ENCODE data around the gene PPP2R3A.
A peak's percentile ranks its signal among the peaks of the same experiment; 100 is the strongest.
"Not testable (repeated sequence)": the region's sequence is repeated elsewhere in the genome, so short reads cannot be mapped to it uniquely, and the experiment has no call there.

The PPP2R3A gene

DNA sequence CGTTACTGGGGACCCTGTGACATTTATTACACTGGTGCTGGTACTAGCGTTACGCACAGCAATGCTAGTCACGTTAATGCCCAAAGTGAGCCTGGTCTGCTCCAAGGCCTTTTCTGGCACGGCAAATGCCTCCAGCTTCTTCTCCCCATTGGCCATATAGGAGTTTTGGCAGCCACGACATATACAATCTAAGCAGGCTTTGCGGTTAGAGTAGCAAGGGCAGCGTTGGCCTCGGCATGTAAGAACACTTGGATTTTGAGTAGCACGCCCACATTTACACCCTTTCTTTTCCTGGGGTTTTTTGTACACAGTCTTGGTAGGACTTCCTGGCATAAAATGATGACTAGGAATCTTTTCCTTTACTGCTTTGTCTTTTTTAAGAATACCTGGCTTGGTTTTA, 185.7 kb downstream of the PPP2R3A start:
- no peak for DNase-seq (ENCODE audit: low spot score)

DNA sequence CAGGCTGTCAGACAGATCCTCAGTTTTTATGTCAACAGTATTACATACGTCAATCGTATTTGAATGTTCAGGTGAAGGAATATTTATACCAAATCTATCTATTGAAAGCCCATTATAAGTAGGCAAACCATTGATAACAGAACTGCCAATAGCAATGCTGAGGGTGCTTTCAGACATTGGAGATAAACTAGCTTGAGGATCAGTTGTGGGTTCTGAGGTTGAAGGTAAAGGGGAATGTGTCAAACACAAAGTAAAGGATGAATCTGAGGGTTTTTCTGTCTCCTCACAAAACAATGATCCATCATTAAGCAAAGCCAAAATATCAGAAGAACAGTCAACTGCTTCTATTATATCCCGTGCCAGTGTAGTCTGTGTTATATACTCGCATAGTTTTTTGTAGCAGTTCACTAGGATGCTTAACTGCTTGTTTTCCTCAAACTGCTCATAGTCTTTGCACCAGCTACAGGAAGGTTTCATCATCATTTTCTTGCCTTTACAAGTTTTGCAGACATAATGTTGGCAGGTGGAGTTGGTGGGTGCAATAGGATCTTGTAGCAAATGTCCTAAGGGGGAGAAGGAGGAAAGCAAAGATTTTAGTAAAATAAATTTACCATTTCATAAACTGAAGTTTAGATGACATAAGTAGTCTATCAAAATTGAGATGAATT, 186.8 kb downstream of the PPP2R3A start:
- DNase-seq (ENCODE audit: low spot score), result no peak

DNA sequence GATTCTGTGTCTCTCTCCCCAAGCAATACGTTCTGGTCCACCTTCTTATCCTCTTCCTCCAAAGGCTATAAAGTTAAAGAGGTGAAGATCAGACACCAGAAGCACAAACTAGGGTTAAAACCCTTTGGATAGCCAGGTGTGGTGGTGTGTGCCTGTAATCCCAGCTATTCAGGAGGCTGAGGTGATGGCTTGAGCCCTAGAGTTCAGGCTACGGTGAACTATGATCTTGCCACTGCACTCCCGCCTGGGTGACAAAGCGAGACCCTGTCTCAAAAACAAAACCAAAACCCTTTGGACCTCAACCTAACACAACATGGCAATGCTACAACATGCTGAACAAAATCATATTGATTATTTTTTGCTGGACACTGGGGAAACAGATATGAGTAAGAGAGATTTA, 187.4 kb downstream of the PPP2R3A start:
- no peak for DNase-seq (ENCODE audit: low spot score)

GRCh38 chr3:136161516-136161915, 196.0 kb downstream of the PPP2R3A start:
- no peak for DNase-seq (ENCODE audit: low spot score)

DNA sequence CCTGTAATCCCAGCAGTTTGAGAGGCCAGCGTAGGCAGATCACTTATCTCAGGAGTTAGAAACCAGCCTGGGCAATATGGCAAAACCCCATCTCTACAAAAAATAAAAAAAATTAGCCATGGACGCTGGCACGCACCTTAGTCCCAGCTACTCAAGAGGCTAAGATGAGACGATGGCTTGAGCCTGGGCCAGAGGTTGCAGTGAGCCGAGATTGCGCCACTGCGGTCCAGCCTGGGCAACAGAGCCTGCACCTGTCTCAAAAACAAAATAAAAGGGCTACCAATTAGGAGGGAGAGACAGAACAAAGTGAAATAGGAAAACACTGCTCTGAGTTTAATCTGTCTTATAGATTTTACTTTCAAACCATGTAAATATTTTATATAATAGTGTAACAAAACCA, 196.8 kb downstream of the PPP2R3A start:
- no peak for DNase-seq (ENCODE audit: low spot score)

GRCh38 chr3:136163607-136164006, 198.1 kb downstream of the PPP2R3A start:
- not testable (repeated sequence) for DNase-seq (ENCODE audit: low spot score)

DNA sequence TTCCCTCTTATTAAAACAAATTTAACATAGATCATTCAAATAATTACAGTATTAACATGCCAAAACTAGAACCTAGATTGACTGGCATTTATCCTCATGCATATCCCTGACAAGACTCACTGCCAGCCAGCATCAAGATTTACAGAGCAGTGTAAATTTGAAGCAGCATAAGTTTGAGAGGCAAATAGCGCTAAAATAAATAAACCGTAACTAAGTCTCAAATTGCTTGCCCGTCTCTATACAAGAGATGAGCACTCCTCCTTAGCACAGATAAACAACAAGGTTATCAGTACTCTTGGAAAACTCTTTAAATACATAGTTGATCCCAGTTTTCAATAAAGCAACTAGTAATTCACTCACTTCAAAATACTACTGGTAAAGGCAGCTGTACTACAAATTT, 201.0 kb downstream of the PPP2R3A start:
- no peak for DNase-seq (ENCODE audit: low spot score)

GRCh38 chr3:136168236-136168635, 202.7 kb downstream of the PPP2R3A start:
- not testable (repeated sequence) for DNase-seq (ENCODE audit: low spot score)

- DNase-seq (ENCODE audit: low spot score), result no peak
Observed at GRCh38 chr3:136171097-136171542, 205.6 kb downstream of the PPP2R3A start.

DNA sequence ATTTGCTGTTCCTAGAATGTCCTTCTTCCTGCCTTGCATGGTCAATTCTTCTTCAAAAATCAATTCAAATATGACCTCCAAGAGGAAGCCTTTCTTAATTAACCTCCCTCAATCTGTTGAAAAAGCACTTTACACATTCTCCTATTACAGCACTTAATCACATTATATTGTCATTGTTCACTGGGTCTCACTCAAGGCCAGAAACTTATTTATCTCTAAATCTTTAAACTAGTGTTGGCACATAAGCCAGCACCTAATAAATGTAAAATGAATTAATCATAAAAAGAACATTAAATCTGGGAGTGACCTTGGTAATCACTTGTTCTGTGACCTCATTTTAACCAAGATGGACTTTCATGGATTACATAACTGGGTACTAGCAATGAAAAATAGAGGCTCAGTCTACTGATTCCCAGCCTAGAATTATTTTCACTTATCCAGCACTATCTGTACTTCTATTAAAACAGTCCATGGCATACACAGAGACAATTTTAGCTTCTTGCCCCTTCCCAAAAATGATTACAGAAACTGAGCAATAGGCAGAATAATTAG, 208.5 kb downstream of the PPP2R3A start:
- no peak for DNase-seq (ENCODE audit: low spot score)

- DNase-seq (ENCODE audit: low spot score), result no peak
Observed at GRCh38 chr3:136177876-136178275, 212.3 kb downstream of the PPP2R3A start.

DNA sequence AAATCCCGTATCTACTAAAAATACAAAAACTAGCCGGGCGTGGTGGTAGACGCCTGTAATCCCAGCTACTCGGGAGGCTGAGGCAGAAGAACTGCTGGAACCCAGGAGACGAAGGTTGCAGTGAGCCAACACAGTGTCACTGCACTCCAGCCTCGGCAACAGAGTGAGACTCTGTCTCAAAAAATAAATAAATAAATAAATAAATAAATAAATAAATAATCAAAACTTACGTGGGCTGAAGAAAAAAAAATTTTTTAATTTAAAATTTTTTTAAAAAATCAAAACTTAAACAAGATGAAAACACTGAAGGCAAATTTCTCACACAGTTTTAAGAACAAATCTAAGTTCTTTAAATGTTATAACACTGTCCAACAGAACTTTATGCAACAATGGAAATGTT, 216.2 kb downstream of the PPP2R3A start:
- no peak for DNase-seq (ENCODE audit: low spot score)

DNA sequence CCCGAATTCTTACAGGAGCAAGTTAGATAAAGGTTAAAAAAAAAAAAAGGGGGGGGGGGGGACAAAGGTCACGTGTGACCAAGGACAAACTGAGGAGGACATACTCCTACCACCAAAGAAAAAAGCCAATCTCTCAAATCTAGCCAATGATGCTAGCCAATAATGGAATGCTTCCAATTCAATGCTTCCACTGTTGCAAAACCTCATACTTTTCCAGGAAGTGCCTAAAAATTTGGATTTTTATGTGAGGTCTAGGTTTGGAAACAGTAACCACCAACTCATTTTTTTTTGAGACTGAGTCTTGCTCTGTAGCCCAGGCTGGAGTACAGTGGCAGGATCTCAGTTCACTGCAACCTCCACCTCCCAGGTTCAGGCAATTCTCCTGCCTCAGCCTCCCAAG, 219.2 kb downstream of the PPP2R3A start:
- DNase-seq (ENCODE audit: low spot score), result peak; percentile 42

DNA sequence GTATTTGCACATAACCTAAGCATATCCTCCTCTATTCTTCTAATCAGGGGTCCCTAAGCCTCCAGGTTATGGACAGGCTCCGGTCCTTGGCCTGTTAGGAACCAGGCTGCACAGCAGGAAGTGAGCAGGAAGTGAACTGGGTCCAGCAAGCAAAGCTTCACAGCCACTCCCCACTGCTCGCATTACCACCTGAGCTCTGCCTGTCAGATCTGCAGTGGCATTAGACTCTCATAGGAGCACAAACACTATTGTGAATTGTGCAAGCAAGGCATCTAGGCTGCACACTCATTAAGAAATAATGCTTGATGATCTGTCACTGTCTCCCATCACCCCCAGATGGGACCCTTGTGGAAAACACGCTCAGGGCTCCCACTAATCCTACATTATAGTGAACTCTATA, 220.8 kb downstream of the PPP2R3A start:
- no peak for DNase-seq (ENCODE audit: low spot score)

DNA sequence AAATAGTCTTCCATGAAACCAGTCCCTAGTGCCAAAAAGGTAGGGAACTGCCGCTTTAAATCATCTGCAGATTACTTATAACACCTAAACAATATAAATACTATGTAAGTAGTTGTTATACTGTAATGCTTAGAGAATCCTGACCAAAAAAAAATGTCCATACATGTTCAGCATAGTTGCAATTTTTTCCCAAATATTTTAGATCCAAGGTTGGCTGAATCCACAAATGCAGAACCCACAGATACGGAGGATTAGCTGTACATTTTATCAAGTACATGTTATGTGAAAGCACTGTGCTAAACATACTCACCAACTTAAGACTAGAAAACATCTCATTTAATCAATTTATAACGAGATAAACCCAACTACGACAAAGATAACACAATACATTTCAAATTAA, 221.3 kb downstream of the PPP2R3A start:
- no peak for DNase-seq (ENCODE audit: low spot score)

- DNase-seq (ENCODE audit: low spot score), result no peak
Observed at GRCh38 chr3:136187868-136188267, 222.3 kb downstream of the PPP2R3A start.

GRCh38 chr3:136189043-136189442, 223.5 kb downstream of the PPP2R3A start:
- no peak for DNase-seq (ENCODE audit: low spot score)

- no peak for DNase-seq (ENCODE audit: low spot score)
Observed at GRCh38 chr3:136189859-136190617, 224.5 kb downstream of the PPP2R3A start.

GRCh38 chr3:136192195-136192594, 226.7 kb downstream of the PPP2R3A start:
- DNase-seq (ENCODE audit: low spot score), result not testable (repeated sequence)

DNA sequence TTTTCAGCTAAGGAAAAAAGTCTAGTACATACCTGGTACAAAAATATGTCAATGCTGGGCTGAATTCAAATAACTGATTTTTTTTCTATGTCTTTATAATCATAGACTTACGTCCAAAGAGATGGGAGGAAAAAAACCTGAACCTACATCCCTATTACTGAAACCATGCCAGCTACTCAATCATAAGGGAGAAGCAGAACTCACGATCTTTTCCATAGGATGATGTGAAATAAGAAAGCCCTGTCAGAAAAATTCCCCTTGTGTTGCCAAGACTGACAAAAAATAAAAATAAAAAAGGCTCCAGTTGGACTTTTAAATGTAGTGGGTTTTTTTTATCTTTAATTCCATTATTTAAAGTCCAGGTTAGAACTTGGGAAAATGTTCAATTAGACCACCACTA, 227.3 kb downstream of the PPP2R3A start:
- no peak for DNase-seq (ENCODE audit: low spot score)

- DNase-seq (ENCODE audit: low spot score), result no peak
Observed at GRCh38 chr3:136193278-136194054, 227.9 kb downstream of the PPP2R3A start.

DNA sequence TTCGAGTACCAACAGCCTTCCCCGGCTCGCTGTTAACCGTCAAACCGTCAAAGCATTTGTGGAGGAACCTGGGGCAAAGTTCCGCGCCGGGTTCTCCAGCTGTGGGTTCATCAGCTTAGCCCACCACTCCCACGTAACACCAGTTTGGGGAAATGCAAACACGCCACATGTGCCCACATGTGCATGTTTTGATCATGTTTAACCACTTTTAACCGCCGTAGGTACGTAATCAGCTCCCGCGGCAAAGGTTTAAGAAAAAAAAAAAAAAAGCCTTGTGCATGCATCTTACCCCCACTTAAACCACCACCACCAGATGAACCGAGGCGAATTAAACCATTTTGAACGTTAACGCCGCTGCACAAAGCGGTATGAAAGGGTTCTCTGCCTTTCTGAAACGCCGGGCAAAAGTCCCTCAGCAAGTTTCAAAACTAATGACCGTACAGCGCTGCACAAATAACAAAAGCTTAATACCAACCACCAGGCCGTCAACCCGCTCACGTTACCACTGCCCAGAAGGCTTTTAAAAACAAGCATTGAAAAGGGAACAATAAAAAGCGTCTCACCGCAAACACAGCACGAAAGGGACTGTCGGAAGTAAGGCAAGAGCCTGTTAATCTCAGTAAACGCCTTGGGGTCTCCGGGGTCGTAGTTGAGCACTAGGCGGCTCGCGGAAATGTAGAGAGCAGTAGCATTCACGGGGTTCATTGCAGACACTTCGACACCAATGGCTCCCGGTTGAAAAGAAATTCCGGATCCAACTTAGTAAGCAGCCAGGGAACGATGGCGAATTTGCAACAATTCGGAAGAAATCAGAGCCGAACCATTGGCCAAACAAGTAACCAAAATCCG, 229.1 kb downstream of the PPP2R3A start:
- DNase-seq (ENCODE audit: low spot score), result no peak

Data from AG08395 (cell line).